ENCODE data around the gene MED13L. TPM values are rescaled to one million over a fixed set of nuclear protein-coding genes. Genes with fewer than 3 reads are reported as not detected.

Gene MED13L
- polyA plus RNA-seq, 1 donor (not counting 4 experiments of a cell fraction or from before 2014, with no cell fraction given): 31.7 TPM

- Histone ChIP-seq H3K9me1 (ENCODE audit: control insufficient read depth, extremely low read depth, insufficient read depth, low read length) (peaks cover 8% of the 10 kb centered on the region), H3K36me3 (ENCODE audit: control insufficient read depth in 2 of 2, extremely low read depth in 1 of 2, insufficient read depth in 2 of 2, low read length in 2 of 2) (no peaks in the 10 kb centered on the region), H4K20me1 (ENCODE audit: control insufficient read depth, extremely low read depth, insufficient read depth, low read length) (peaks cover 11% of the 10 kb centered on the region), H3K9ac (ENCODE audit: control insufficient read depth, extremely low read depth, insufficient read depth, low read length) (no peak overlapping the region), H2AFZ (ENCODE audit: control insufficient read depth, low read length) (no peak overlapping the region), H3K27me3 (ENCODE audit: control insufficient read depth, extremely low read depth, insufficient read depth, low read length) (no peaks in the 10 kb centered on the region), H3K4me2 (ENCODE audit: control insufficient read depth, extremely low read depth, insufficient read depth, low read depth, low read length) (no peak overlapping the region), H3K79me2 (ENCODE audit: control insufficient read depth, insufficient read depth, low read length) (peaks cover 97% of the 10 kb centered on the region), H3K4me1 (ENCODE audit: control insufficient read depth, extremely low read depth, insufficient read depth, low read length) (peaks cover 26% of the 10 kb centered on the region), H3K9me3 (ENCODE audit: control insufficient read depth, low read depth, low read length) (no peaks in the 10 kb centered on the region), H3K4me3 (ENCODE audit: control insufficient read depth in 2 of 3, extremely low read depth in 1 of 3, insufficient read depth in 2 of 3, low read depth in 1 of 3, low read length in 3 of 3) (no peak overlapping the region), H3K27ac (ENCODE audit: control insufficient read depth, insufficient read depth, low read length) (no peak overlapping the region)
- TF ChIP-seq EZH2 (IDR thresholded peaks at IDR 0.05; ENCODE audit: low read length) (no peak), CTCF (optimal IDR thresholded peaks at IDR 0.05 in 1 of 3, IDR thresholded peaks at IDR 0.05 in 1 of 3, conservative IDR thresholded peaks at IDR 0.05 in 1 of 3; ENCODE audit: extremely low read depth in 1 of 3, insufficient read depth in 2 of 3, low read length in 3 of 3) (no peak)
- FAIRE-seq: no peak
- no peak for DNase-seq (ENCODE audit: low read depth, low spot score)
- dilution Hi-C loops (cut with MboI; ENCODE audit: extremely low pct_ligation_motif_present, low sequenced_read_pairs): no loop called here
Observed at GRCh38 chr12:116259800-116260577, 17.5 kb downstream of the MED13L start.

GRCh38 chr12:116257826-116258225 lies 19.7 kb downstream of the MED13L start:
- peaks cover 11% of the 10 kb centered on the region for H4K20me1 ChIP-seq (ENCODE audit: control insufficient read depth, extremely low read depth, insufficient read depth, low read length)
- H3K4me3 ChIP-seq (ENCODE audit: control insufficient read depth in 2 of 3, extremely low read depth in 1 of 3, insufficient read depth in 2 of 3, low read depth in 1 of 3, low read length in 3 of 3): no peak overlapping the region
- H3K79me2 ChIP-seq (ENCODE audit: control insufficient read depth, insufficient read depth, low read length): peaks cover 99% of the 10 kb centered on the region
- no peaks in the 10 kb centered on the region for H3K9me3 ChIP-seq (ENCODE audit: control insufficient read depth, low read depth, low read length)
- dilution Hi-C loops (cut with MboI; ENCODE audit: extremely low pct_ligation_motif_present, low sequenced_read_pairs): no loop called here
- DNase-seq (ENCODE audit: low read depth, low spot score): no peak
- H3K27me3 ChIP-seq (ENCODE audit: control insufficient read depth, extremely low read depth, insufficient read depth, low read length): no peaks in the 10 kb centered on the region
- no peak overlapping the region for H2AFZ ChIP-seq (ENCODE audit: control insufficient read depth, low read length)
- FAIRE-seq: no peak
- H3K4me2 ChIP-seq (ENCODE audit: control insufficient read depth, extremely low read depth, insufficient read depth, low read depth, low read length): no peak overlapping the region
- no peak overlapping the region for H3K9ac ChIP-seq (ENCODE audit: control insufficient read depth, extremely low read depth, insufficient read depth, low read length)
- H3K4me1 ChIP-seq (ENCODE audit: control insufficient read depth, extremely low read depth, insufficient read depth, low read length): peaks cover 12% of the 10 kb centered on the region
- H3K27ac ChIP-seq (ENCODE audit: control insufficient read depth, insufficient read depth, low read length): no peak overlapping the region
- TF ChIP-seq EZH2 (IDR thresholded peaks at IDR 0.05; ENCODE audit: low read length): no peak
- no peak for TF ChIP-seq CTCF (optimal IDR thresholded peaks at IDR 0.05 in 1 of 3, IDR thresholded peaks at IDR 0.05 in 1 of 3, conservative IDR thresholded peaks at IDR 0.05 in 1 of 3; ENCODE audit: extremely low read depth in 1 of 3, insufficient read depth in 2 of 3, low read length in 3 of 3)
- peaks cover 4% of the 10 kb centered on the region for H3K9me1 ChIP-seq (ENCODE audit: control insufficient read depth, extremely low read depth, insufficient read depth, low read length)
- H3K36me3 ChIP-seq (ENCODE audit: control insufficient read depth in 2 of 2, extremely low read depth in 1 of 2, insufficient read depth in 2 of 2, low read length in 2 of 2): no peaks in the 10 kb centered on the region

Data from keratinocyte (primary cell).